Thyroid gland (tissue), 4 donors: ENCODE data around the gene CHRNB2. TPM values are rescaled to one million over a fixed set of nuclear protein-coding genes. Genes with fewer than 3 reads are reported as not detected.

ENCODE experiments used
- DNase-seq, 2 donors: peaks; one replicate each; pipeline ENCODE4 v3.0.0-alpha.2; 2019
- H3K27ac ChIP-seq, 3 donors: fragments of 200-600 bp; sonication (generic); 1 replicate in 2 of 3; 2 replicates in 1 of 3; pipeline ENCODE4 v1.5.1; 2016 to 2019; ENCODE audit warnings: mild to moderate bottlenecking in 1 of 3, moderate library complexity in 1 of 3
- H3K27me3 ChIP-seq: fragments of 200-600 bp; sonication (generic); one replicate; pipeline ENCODE4 v1.5.1; 2019
- H3K36me3 ChIP-seq, 2 donors: fragments of 200-600 bp; sonication (generic); one replicate each; pipeline ENCODE4 v1.5.1; 2016 to 2019
- H3K4me1 ChIP-seq, 2 donors: fragments of 200-600 bp; sonication (generic); one replicate each; pipeline ENCODE4 v1.5.1; 2017 to 2019
- H3K4me3 ChIP-seq, 3 donors: fragments of 200-600 bp; sonication (generic); replicated peaks in 1 of 3; 1 replicate in 2 of 3; 2 replicates in 1 of 3; pipeline ENCODE4 v1.5.1; 2016; ENCODE audit warnings: mild to moderate bottlenecking in 1 of 3
- H3K9me3 ChIP-seq: fragments of 200-600 bp; sonication (generic); one replicate; pipeline ENCODE4 v1.5.1; 2017
- CTCF ChIP-seq, 6 experiments: fragments of 200-600 bp in 3 of 6; fragments of 450-650 bp in 3 of 6; sonication (generic) in 3 of 6; IDR thresholded peaks; one replicate each; pipeline ENCODE4 v1.5.1; 2016 to 2019; ENCODE audit warnings: antibody characterized with exemption in 6 of 6, mild to moderate bottlenecking in 2 of 6, inconsistent platforms in 1 of 6, moderate library complexity in 1 of 6
- POLR2A ChIP-seq, 2 donors: fragments of 450-650 bp; IDR thresholded peaks; one replicate each; pipeline ENCODE4 v1.6.1; 2017; ENCODE audit warnings: antibody characterized with exemption in 2 of 2, mild to moderate bottlenecking in 2 of 2, moderate library complexity in 1 of 2
- WGBS, 2 donors: methylation state at CpG; one replicate each; pipeline ENCODE4 v1.1.5; 2017; 5-methylcytosine and 5-hydroxymethylcytosine counted together
- intact Hi-C: fragments of 100-400 bp; cut with DNase I; formaldehyde crosslinking; loops from one replicate; pipeline ENCODE4 v1.15.1; 2023
- total RNA-seq, 4 donors: library from RNA; depleted of rRNA; stranded (reverse); fragments of >200 nt; gene quantifications; one replicate each; pipeline ENCODE4 v1.2.3, GENCODE V29; 2016

The CHRNB2 gene
- total RNA-seq, 4 donors from 2014 or later, result 0.73 TPM; not detected in 3

- no peaks in the 10 kb centered on the region for H3K9me3 ChIP-seq
Measured at GRCh38 chr1:154568157-154568815, 708 bp downstream of the CHRNB2 start.

GRCh38 chr1:154571244-154571963 is 3.8 kb downstream of the CHRNB2 start:
- 95 to 96% methylated on average over 59 of the region's 59 CpGs for WGBS, 2 donors
- no peak for DNase-seq
- peaks cover 0 to 10% of the 10 kb centered on the region in 2 donors for H3K4me1 ChIP-seq
- no peak overlapping the region for H3K4me3 ChIP-seq
- H3K27ac ChIP-seq, result no peak overlapping the region
- TF ChIP-seq POLR2A (IDR thresholded peaks at IDR 0.05) (no peak), CTCF (IDR thresholded peaks at IDR 0.05) (no peak)
- intact Hi-C loops, result no loop called here
- H3K36me3 ChIP-seq, result no peaks in the 10 kb centered on the region
- no peaks in the 10 kb centered on the region for H3K9me3 ChIP-seq
- no peaks in the 10 kb centered on the region for H3K27me3 ChIP-seq

More at GRCh38 chr1:154568157-154568815, 708 bp downstream of the CHRNB2 start:
- TF ChIP-seq CTCF (IDR thresholded peaks at IDR 0.05), result peak in 1 of 6 experiments; percentile 0
- no peak for TF ChIP-seq POLR2A (IDR thresholded peaks at IDR 0.05)
- Histone ChIP-seq H3K27me3 (no peaks in the 10 kb centered on the region), H3K4me3 (no peak overlapping the region), H3K27ac (no peak overlapping the region), H3K36me3 (no peaks in the 10 kb centered on the region), H3K4me1 (peaks cover 0 to 10% of the 10 kb centered on the region in 2 donors)
- intact Hi-C loops, result loop anchor here (10.0 kb wide), 1 partner anchor 497 kb away; the partner anchor contains the start of gene EFNA4
- 29 to 35% methylated on average over 17 of the region's 17 CpGs for WGBS, 2 donors
- DNase-seq, result no peak

GRCh38 chr1:154571964-154572288 is 4.3 kb downstream of the CHRNB2 start:
- no peak for TF ChIP-seq POLR2A (IDR thresholded peaks at IDR 0.05)
- no peak for TF ChIP-seq CTCF (IDR thresholded peaks at IDR 0.05)
- Histone ChIP-seq H3K27ac (no peak overlapping the region), H3K4me3 (no peak overlapping the region), H3K4me1 (peaks cover 0 to 10% of the 10 kb centered on the region in 2 donors), H3K9me3 (no peaks in the 10 kb centered on the region), H3K27me3 (no peaks in the 10 kb centered on the region), H3K36me3 (no peaks in the 10 kb centered on the region)
- intact Hi-C loops, result no loop called here
- no peak for DNase-seq
- 95% methylated on average over 29 of the region's 29 CpGs for WGBS, 2 donors

- Histone ChIP-seq H3K27ac (no peak overlapping the region), H3K9me3 (no peaks in the 10 kb centered on the region), H3K27me3 (no peaks in the 10 kb centered on the region), H3K36me3 (no peaks in the 10 kb centered on the region), H3K4me3 (no peak overlapping the region), H3K4me1 (peaks cover 0 to 6% of the 10 kb centered on the region in 2 donors)
- 47 to 71% methylated on average over 7 to 10 of the region's 10 CpGs for WGBS, 2 donors
- DNase-seq, result no peak
- TF ChIP-seq CTCF (IDR thresholded peaks at IDR 0.05) (no peak), POLR2A (IDR thresholded peaks at IDR 0.05) (no peak)
- intact Hi-C loops, result no loop called here
Measured at GRCh38 chr1:154572468-154573167, 5.0 kb downstream of the CHRNB2 start.

- 53 to 60% methylated on average over 3 of the region's 3 CpGs for WGBS, 2 donors
- no peak overlapping the region for H3K27ac ChIP-seq
- no peaks in the 10 kb centered on the region for H3K9me3 ChIP-seq
- H3K36me3 ChIP-seq, result no peaks in the 10 kb centered on the region
- peaks cover 0 to 1% of the 10 kb centered on the region in 2 donors for H3K4me1 ChIP-seq
- no peak overlapping the region for H3K4me3 ChIP-seq
- TF ChIP-seq CTCF (IDR thresholded peaks at IDR 0.05) (no peak), POLR2A (IDR thresholded peaks at IDR 0.05) (no peak)
- intact Hi-C loops, result no loop called here
- no peak for DNase-seq
- H3K27me3 ChIP-seq, result no peaks in the 10 kb centered on the region
Measured at GRCh38 chr1:154573168-154573510, 5.6 kb downstream of the CHRNB2 start.
